GM21423 (cell line): ENCODE measurements around the gene CLHC1.
"Not testable (repeated sequence)": the region's sequence is repeated elsewhere in the genome, so short reads cannot be mapped to it uniquely, and the experiment has no call there.

Experiments
- ATAC-seq: cut with Tn5 transposase; IDR thresholded peaks from one replicate; pipeline ENCODE4 v1.9.1; 2021; ENCODE audit warnings: mild to moderate bottlenecking, moderate library complexity; ENCODE audit not compliant: unreplicated experiment

CLHC1 gene

DNA sequence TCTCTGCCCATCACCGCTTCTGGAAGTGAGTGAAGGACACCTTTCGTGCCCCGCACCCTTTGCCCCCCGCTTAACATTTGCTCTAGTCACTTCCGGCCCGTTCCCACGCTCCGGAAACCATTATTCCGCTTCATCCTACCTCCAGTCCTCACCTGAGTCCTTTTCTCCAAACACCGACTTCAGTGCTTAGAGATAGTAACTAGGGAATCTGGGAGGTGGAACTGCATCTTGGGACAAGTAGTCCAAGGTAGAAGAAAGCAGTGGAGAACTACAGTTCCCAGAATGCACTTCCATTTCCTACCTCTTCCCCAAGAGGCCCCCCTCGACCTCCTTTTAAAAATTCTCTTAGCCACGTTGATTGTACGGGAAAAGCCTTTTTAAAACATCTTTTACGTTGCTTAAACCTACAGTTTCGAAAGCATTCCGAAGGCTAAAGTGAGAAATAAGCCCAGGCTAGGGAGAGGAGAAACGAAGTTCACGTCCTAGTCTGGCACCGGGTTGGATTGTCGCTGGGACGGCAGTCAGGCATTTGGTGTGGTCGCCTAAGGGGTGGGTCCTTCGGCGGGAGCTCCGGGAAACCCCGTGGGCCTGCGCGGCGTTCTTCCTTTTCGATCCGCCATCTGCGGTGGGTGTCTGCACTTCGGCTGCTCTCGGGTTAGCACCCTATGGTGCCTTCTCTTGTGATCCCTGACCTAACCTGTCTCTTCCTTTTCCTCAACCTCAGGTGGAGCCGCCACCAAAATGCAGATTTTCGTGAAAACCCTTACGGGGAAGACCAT, at the start of gene CLHC1, which contains the start of gene RPS27A:
CLHC1 (minus strand) TSS at position 210 of the 779 bp plus-strand sequence. CDS start 9,882 bp downstream, outside the sequence.
RPS27A (plus strand) TSS at position 605 of the 779 bp plus-strand sequence; CDS start at position 742, 137 bp downstream.
- peak; percentile 88 for ATAC-seq

- not testable (repeated sequence) for ATAC-seq
Observed at GRCh38 chr2:55280851-55281546, 48.9 kb upstream of the CLHC1 start.

DNA sequence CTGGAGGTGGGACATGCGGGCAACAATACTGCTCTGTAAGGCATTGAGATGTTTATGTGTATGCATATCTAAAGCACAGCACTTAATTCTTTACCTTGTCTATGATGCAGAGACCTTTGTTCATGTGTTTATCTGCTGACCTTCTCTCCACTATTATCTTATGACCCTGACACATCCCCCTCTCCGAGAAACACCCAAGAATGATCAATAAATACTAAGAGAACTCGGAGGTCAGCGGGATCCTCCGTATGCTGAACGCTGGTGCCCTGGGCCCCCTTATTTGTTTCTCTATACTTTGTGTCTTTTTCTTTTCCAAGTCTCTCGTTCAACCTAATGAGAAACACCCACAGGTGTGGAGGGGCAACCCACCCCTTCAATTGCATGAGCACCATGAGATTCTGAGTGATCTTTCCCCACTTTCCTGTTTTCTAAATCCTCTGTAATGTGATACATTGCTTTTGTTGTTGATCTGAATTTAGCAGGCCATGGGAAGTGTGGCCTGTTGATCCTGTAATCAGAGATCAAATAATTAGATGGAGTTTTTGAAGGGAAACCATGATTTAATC, 47.8 kb upstream of the CLHC1 start:
- not testable (repeated sequence) for ATAC-seq

GRCh38 chr2:55279214-55279835, 47.2 kb upstream of the CLHC1 start:
- ATAC-seq: not testable (repeated sequence)

DNA sequence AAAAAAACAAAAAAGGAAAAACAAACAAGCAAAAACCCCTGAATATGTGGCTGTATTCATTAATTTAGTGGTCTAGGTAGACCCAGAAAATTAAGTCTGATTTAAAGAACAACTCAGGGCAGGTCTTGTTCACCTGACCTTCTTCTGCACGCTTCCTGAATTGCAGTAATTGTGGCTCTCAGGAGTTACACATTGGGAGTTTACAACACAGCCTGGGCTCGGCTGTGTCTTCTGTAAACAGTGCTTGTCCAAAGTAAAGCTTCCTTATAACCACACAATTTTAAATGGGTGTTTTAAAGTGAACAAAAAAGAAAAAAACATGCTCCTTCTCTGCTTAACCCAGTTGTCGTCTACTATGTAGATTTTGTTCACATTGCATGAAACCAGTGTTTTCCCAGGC, 45.2 kb upstream of the CLHC1 start:
- ATAC-seq: no peak

- not testable (repeated sequence) for ATAC-seq
Observed at GRCh38 chr2:55274346-55274745, 42.3 kb upstream of the CLHC1 start.

DNA sequence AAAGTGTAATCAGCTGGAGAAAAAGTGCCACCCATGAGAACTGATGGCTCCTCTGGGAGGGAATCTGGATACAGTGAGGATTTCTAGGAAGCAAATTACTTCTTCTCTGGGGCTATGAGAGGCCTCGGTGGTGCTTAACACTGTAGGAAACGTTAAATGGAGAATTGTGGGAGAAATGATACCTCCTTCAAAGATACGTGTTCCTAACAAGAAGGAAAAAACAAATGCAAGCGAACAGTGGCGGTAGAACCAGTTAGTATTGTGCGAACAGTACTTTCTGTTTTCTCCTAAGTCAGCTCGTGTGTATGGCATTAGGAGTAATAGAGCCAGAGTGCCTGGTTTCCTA, 37.5 kb upstream of the CLHC1 start:
- no peak for ATAC-seq

DNA sequence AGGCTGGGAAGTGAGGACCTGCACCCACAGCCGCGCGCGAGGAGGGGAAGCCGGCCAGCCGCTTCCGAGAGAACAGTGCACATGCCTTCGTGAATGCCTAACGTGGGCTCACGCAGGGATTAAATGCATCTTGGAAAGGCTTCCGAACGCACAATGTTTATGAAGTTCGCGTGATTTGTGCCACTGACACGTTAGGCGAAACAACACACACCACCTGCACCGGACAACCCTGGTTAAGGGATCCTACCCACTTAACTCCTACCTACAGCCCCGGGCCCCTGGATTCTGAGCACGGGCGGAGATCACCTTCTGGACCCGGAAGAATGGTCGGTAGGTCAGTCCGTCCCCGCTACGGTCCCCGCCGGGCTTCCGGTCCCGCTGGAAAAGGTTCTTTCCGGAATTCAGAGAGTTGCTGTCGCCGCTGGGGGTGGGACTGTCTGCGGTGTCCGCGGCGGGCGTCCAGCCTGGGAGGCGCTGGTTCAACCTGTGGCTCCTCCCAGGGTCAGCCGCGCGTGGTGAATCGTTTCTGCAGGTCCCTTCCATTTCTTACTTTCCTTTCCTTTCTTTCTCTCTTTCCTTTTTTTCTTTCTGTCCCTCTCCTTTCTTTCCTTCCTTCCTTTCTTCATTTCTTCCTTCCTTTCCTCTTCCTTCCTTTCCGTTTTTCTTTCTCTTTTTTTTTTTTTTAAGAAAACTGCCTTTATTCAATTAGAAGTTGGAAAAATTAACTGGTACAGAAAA, 37.0 kb upstream of the CLHC1 start, which contains the start of gene MTIF2:
MTIF2 (minus strand) TSS at position 325 of the 738 bp plus-strand sequence. CDS start 5,373 bp downstream, outside the sequence.
- ATAC-seq: peak; percentile 97

DNA sequence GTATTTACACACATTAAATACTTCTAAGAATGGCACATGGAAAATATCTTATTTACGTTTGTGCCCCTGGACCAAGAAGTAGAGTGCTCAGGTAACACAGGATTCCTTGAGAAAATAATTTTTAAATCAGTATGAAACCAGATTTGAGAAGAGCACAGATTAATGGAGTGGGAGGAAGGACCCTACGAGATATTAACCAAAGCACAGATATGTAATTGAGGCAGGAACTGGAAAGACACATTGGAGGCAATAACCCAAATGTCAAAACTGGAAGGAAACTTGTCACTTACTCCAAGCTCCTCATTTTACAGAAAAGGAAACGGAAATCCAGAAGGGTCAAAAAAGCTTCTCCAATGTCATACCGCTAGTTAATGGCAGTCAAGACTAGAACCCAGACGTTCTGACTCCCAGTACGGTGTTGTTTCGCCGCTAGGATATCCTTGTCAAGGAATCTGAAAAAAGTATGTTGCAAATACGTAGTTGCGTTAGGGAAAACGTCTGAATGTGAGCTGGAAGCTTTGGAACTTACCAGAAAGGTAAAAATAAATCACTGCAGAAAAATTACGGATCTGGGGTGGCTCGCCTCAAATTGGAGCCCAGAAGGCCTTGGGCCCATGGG, 36.3 kb upstream of the CLHC1 start:
- no peak for ATAC-seq

GRCh38 chr2:55259586-55259985, 27.5 kb upstream of the CLHC1 start:
- ATAC-seq: not testable (repeated sequence)

- ATAC-seq: no peak
Observed at GRCh38 chr2:55252832-55253231, 20.7 kb upstream of the CLHC1 start.

DNA sequence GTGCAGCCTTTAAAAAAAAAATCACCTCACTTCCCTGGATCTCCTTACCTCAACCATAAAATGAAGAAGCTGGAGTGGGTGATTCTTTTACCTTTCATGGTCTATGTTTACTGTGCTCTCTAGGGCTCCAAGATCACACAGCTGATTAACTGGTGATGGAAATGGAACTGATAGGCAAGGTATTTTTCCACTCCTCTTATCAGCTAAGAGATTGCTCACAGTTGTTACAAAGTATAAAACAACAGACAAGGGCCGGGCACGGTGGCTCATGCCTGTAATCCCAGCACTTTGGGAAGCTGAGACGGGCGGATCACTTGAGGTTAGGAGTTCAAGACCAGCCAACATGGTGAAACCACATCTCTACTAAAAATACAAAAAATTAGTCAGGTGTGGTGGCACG, 14.9 kb upstream of the CLHC1 start:
- no peak for ATAC-seq

DNA sequence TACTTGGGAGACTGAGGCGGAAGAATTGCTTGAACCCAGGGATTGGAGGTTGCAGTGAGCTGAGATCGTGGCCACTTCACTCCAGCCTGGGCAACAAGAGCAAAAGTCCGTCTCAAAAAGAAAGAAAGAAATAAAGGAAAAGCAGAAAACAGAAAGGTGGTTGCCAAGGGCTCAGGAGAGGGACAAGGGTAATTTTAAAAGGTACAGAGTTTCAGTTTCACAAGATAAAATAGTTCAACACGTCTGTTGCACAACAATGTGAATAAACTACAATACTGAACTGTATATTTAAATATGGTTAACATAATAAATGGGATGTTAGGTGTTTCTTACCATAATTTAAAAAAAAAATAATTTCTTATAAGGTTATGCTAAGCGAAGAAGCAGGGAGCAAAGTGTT, 13.3 kb upstream of the CLHC1 start:
- ATAC-seq: no peak

- ATAC-seq: no peak
Observed at GRCh38 chr2:55242617-55243016, 10.5 kb upstream of the CLHC1 start.

DNA sequence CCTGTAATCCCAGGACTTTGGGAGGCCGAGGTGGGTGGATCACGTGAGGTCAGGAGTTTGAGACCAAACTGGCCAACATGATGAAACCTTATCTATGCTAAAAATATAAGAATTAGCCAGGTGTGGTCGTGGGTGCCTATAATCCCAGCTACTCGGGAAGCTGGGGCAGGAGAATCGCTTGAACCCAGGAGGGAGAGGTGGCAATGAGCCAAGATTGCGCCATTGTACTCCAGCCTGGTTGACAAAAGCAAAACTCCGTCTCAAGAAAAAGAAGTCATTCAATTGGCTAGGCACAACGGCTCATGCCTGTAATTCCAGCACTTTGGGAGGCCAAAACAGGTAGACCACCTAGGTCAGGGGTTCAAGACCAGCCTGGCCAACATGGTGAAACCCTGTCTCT, 9.5 kb upstream of the CLHC1 start:
- not testable (repeated sequence) for ATAC-seq

- ATAC-seq: no peak
Observed at GRCh38 chr2:55239656-55240222, 7.6 kb upstream of the CLHC1 start.

DNA sequence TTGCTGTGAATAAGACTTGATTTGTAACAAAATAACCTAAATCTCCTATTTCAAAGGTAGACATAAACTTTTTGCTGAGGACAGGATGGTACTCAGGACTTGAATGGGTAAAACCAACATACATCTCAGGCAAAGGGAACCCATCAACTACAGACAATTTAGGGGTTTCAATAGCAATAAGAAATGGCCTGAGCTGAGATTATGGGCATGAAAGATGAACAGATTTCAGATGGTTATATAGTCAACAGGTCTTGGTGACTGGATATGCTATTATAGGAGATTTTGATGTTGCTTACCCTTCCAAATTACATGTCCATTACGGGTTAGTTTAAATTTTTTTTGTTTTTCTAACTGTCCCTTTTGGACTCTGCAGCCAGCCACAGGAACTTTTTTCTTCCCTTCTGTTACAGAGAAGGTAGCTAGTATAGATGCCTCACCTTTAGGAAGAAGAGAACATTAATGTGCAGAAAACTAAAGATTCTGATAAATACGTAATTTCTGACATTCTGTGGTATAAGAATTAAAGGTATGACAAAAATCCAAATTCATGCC, 5.0 kb upstream of the CLHC1 start:
- no peak for ATAC-seq

DNA sequence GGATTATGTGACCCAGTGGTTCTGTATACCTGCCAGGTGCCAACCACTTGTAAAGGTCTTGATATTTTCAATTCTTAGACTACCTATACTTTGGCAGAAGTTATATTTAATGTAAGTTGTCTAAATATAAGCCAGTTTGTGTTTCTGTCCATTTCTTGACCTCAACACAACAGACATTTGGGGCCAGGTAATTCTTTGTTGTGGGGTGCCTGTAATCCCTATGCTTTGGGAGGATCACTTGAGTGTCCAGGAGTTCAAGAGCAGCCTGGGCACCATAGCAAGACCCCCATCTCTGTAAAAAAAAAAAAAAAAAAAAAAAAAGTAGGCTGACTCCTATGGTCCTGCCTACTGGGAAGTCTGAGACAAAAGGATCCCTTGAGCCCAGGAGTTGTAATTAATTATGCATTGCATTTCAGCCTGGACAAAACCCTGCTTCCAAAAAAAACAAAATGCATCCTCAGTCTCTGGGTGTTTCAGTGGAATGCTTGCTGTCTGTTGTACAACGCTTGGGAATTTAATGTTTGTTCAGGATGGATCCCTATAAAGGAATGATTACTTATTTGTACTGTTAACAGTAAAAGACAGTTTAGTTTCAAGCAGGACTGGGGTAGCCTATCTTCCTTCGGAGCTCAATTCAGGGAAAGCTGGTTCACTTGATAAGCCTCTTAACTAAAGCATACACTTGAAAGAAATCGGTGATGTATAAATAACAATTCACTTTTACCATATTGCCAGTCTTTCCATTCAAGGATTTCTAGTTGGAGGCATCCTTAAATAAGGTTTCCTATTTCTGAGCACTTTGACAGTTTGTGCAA, 3.8 kb upstream of the CLHC1 start:
- ATAC-seq: no peak

GRCh38 chr2:55233658-55233940, 1.5 kb upstream of the CLHC1 start:
- no peak for ATAC-seq
